ENCODE results near the gene MN1. TPM values are rescaled to one million over a fixed set of nuclear protein-coding genes. Genes with fewer than 3 reads are reported as not detected.

The MN1 gene
- total RNA-seq, 4 donors from 2014 or later = 0.53 to 2.8 (median 1.5) TPM

- no peak for TF ChIP-seq POLR2A (IDR thresholded peaks at IDR 0.05)
- no peak for TF ChIP-seq CTCF (IDR thresholded peaks at IDR 0.05)
- Histone ChIP-seq H3K36me3 (no peaks in the 10 kb centered on the region), H3K27me3 (no peaks in the 10 kb centered on the region), H3K4me1 (peaks cover 0 to 8% (median 0%) of the 10 kb centered on the region in 4 donors), H3K27ac (no peak overlapping the region), H3K4me3 (no peak overlapping the region), H3K9me3 (no peaks in the 10 kb centered on the region)
- no peak for DNase-seq
Measured at GRCh38 chr22:27752141-27752540, 49.4 kb downstream of the MN1 start.

- Histone ChIP-seq H3K36me3 (no peaks in the 10 kb centered on the region), H3K27ac (no peak overlapping the region), H3K4me3 (no peak overlapping the region), H3K9me3 (no peaks in the 10 kb centered on the region), H3K27me3 (no peaks in the 10 kb centered on the region), H3K4me1 (peaks cover 0 to 8% (median 0%) of the 10 kb centered on the region in 4 donors)
- TF ChIP-seq CTCF (IDR thresholded peaks at IDR 0.05) (no peak), POLR2A (IDR thresholded peaks at IDR 0.05) (no peak)
- no peak for DNase-seq
Measured at GRCh38 chr22:27751277-27752070, 50.1 kb downstream of the MN1 start.

- no peaks in the 10 kb centered on the region for H3K9me3 ChIP-seq
- no peaks in the 10 kb centered on the region for H3K27me3 ChIP-seq
- H3K4me1 ChIP-seq = peaks cover 0 to 8% (median 0%) of the 10 kb centered on the region in 4 donors
- no peak for DNase-seq
- H3K4me3 ChIP-seq = no peak overlapping the region
- no peaks in the 10 kb centered on the region for H3K36me3 ChIP-seq
- TF ChIP-seq CTCF (IDR thresholded peaks at IDR 0.05) (no peak), POLR2A (IDR thresholded peaks at IDR 0.05) (no peak)
- no peak overlapping the region for H3K27ac ChIP-seq
Measured at GRCh38 chr22:27750584-27751265, 50.8 kb downstream of the MN1 start.

GRCh38 chr22:27749597-27750225, 51.8 kb downstream of the MN1 start:
- peak overlapping the region in 1 of 4 donors; percentile 37 for H3K27ac ChIP-seq
- TF ChIP-seq POLR2A (IDR thresholded peaks at IDR 0.05) (no peak), CTCF (IDR thresholded peaks at IDR 0.05) (no peak)
- no peaks in the 10 kb centered on the region for H3K36me3 ChIP-seq
- no peaks in the 10 kb centered on the region for H3K9me3 ChIP-seq
- DNase-seq = no peak
- no peak overlapping the region for H3K4me3 ChIP-seq
- peaks cover 0 to 8% (median 0%) of the 10 kb centered on the region in 4 donors for H3K4me1 ChIP-seq
- H3K27me3 ChIP-seq = no peaks in the 10 kb centered on the region

GRCh38 chr22:27748751-27749191, 52.8 kb downstream of the MN1 start:
- Histone ChIP-seq H3K27ac (peak overlapping the region in 3 of 4 donors; percentile 37 to 46 (median 43)), H3K36me3 (no peaks in the 10 kb centered on the region), H3K4me3 (no peak overlapping the region), H3K4me1 (peaks cover 0 to 8% (median 0%) of the 10 kb centered on the region in 4 donors), H3K27me3 (no peaks in the 10 kb centered on the region), H3K9me3 (no peaks in the 10 kb centered on the region)
- TF ChIP-seq CTCF (IDR thresholded peaks at IDR 0.05) (no peak), POLR2A (IDR thresholded peaks at IDR 0.05) (no peak)
- no peak for DNase-seq
